LNCAP (cell line): ENCODE results near the gene ACTR1A.

Source experiments
- CTCF ChIP-seq: fragments of 450-650 bp; IDR thresholded peaks from 2 replicates; pipeline ENCODE4 v1.5.1; 2017; ENCODE audit warnings: mild to moderate bottlenecking

Gene ACTR1A

DNA sequence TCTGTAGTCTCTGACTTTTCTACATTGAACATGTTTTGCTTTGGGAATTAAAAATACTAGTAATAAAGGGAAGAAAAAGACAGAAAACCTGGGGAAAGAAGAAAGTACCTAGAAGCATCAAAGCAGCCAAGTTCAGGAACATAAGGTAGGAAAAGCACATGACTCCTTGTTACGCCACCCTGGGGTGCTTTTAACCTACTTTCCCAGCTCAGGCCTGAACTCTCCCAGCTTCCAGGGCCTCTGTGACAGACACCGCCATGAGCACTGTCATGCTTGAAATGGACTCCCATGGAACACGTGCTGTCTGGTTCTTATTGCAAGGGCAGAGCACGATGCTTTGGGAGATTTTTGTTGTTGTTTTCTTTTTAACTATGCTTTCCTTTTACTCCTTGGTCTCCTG, 11.4 kb downstream of the ACTR1A start:
- TF ChIP-seq CTCF: no peak

DNA sequence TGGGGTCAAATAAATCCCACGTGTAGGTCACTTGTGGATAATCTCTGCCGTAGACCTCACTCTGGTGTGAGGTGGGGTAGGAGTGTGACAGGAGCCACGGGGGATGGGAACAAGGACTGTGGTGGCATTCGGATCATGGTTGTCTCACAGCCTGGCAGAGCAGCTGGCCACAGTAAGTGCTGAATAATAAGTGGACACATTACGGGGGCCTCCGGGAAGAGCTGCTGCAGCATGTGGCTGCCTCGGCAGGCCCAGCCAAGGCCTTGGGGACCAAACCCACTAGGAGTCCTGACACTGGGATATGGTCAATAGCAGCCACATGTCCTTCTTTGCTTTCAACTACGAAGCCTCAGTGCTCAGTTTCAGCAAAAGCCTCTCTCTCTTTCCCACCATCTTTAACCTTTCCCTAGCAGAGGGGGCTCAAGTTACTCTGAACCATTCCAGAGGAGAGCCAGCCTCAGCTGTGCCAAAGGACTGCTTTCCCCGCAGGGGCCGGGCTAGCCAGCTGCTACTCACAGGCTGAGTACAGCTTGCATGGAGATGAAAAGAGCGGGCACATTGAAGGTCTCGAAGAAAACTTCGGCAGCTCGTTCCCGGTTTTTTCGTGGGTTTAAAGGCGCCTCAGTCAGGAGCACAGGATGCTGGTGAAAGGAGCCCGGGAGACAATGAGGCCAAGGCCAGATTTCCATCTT, 17.3 kb downstream of the ACTR1A start:
- TF ChIP-seq CTCF: no peak

GRCh38 chr10:102484021-102484420, 18.5 kb downstream of the ACTR1A start:
- TF ChIP-seq CTCF: no peak

DNA sequence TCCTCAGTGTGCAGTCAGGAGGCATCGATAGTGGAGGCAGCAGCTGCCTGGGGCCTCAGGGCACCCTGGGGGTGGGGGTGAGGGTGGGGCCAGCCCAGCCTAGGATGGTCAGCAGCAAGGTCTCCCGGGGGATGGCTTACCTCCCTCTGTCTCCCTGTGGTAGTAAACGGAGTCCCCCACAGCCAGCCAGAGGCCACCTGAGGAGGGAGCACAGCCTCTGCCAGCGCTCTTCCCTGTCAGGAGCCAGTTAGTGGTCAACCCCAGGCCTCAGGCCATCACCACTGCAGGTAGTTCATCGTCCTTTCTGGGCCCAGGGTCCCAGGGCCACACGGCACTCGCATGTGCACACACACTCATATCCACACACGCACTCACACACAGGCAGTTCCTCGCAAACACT, 22.1 kb downstream of the ACTR1A start:
- TF ChIP-seq CTCF: no peak

DNA sequence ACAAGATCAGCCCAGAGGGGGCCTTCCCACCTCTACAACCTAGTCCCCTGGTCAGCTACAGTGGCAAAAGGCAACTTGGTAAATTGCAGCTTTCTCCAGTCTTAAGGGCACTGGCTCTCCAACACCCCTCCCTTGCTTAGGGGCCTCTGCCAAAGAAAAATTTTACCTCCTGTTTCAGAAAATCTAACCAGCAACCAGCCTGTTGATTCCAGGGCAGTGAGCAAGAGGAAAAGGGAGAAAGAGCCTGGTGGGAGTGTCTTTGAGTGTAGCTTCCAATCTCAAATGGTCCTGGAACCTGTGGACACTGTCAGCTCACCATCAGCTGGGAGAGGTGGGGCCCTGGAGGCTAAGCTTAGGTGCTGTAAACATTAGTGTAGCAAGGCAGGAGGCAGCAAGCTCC, 22.9 kb downstream of the ACTR1A start:
- TF ChIP-seq CTCF: no peak

DNA sequence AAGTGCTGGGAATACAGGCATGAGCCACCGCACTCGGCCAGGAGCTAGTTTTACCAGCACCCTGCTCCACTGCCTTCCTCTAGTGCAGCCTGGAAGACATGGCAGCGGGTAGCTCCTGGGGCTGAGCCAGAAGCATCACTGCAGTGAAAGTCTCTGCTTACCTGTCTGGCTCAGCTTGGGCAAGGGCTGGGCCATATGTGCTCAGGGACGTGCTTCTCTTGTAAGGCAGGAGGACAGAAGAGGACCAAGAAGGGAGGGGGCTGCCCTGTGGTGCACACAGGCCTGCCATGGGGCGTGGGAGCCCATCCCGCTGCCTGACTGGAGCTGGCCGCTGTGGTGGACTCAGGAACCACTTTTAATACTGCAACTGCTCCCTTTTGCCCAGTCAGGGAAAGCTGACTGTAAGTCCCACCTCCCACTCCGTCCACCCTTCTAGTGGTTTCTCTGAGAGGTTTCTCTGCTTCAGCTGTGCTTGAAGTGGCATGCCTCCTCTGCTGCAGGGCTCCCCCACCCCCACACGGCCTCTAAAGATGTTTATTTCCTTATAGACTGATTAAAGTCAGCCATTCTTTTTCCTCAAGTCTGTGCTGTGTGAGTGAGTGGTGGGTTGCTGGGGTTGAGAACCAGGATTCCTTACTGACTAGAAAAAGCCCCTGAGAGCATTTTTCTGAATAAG, 25.9 kb downstream of the ACTR1A start:
- TF ChIP-seq CTCF: no peak

DNA sequence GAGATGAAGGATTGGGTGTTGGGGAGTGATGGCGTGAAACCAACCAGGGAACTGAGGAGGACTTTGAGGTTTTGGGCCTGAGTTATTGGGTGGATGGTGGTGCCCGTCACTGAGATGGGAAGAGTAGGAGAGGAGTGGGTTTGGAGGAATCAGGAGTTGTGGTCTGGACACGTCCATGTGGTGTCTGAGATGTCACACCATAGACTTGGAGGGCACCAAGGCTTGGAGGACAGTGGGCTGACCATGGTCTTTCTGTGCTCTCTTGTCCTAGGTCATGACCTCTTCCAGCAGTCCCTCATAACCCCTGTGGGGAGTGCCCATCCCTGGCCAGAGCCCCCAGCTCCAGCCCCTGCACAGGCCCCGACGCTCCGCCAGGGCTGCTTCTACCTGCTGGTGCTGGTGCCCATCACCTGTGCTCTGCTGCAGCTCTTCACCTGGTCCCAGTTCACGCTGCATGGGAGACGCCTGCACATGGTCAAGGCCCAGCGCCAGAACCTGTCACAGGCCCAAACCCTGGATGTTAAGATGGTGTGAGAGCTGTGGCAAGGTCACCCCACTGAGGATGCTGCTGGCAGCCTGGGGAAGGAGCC, 27.0 kb downstream of the ACTR1A start:
- no peak for TF ChIP-seq CTCF
